NOMO-1 treated with DMSO at 0.1 percent for 48 hours (cell line): ENCODE results near the gene BBS1.

Source experiments
- DNase-seq: peaks from one replicate; lab custom pipeline; 2025; ENCODE audit not compliant: unreplicated experiment; lab: John Stamatoyannopoulos, UW

BBS1 gene

GRCh38 chr11:66476841-66477251 is 33.6 kb upstream of the BBS1 start:
- DNase-seq = no peak

GRCh38 chr11:66477263-66478201 is 32.9 kb upstream of the BBS1 start:
- no peak for DNase-seq

GRCh38 chr11:66478729-66479393 is 31.6 kb upstream of the BBS1 start:
- DNase-seq = peak; percentile 19

- DNase-seq = peak; percentile 53
Measured at GRCh38 chr11:66479394-66480116, 30.9 kb upstream of the BBS1 start.

GRCh38 chr11:66480117-66480938 is 30.1 kb upstream of the BBS1 start, which contains the start of gene DPP3:
TSS of gene DPP3 (plus strand) at chr11:66480434. CDS start at chr11:66482201, 1,767 bp downstream.
- peak; percentile 95 for DNase-seq

- no peak for DNase-seq
Measured at GRCh38 chr11:66484806-66485380, 25.5 kb upstream of the BBS1 start.

GRCh38 chr11:66488957-66489356 is 21.5 kb upstream of the BBS1 start:
- DNase-seq = no peak

GRCh38 chr11:66489636-66490035 is 20.8 kb upstream of the BBS1 start:
- no peak for DNase-seq

- no peak for DNase-seq
Measured at GRCh38 chr11:66491315-66491935, 19.0 kb upstream of the BBS1 start.

GRCh38 chr11:66492161-66492865 is 18.1 kb upstream of the BBS1 start:
- no peak for DNase-seq

- no peak for DNase-seq
Measured at GRCh38 chr11:66493130-66493529, 17.3 kb upstream of the BBS1 start.

- DNase-seq = no peak
Measured at GRCh38 chr11:66494458-66494857, 16.0 kb upstream of the BBS1 start.

GRCh38 chr11:66494935-66495334 is 15.5 kb upstream of the BBS1 start:
- DNase-seq = no peak

- no peak for DNase-seq
Measured at GRCh38 chr11:66495401-66495854, 15.0 kb upstream of the BBS1 start.

GRCh38 chr11:66497206-66497605 is 13.2 kb upstream of the BBS1 start:
- no peak for DNase-seq

- DNase-seq = no peak
Measured at GRCh38 chr11:66498506-66498905, 11.9 kb upstream of the BBS1 start.

GRCh38 chr11:66505276-66505816 is 5.1 kb upstream of the BBS1 start:
- no peak for DNase-seq

GRCh38 chr11:66509131-66509561 is 1.3 kb upstream of the BBS1 start:
- DNase-seq = peak; percentile 0

- DNase-seq = no peak
Measured at GRCh38 chr11:66510990-66511339, 530 bp downstream of the BBS1 start.
